ENCODE measurements around the gene SEC23B.
"Not testable (repeated sequence)": the region's sequence is repeated elsewhere in the genome, so short reads cannot be mapped to it uniquely, and the experiment has no call there.

SEC23B gene

GRCh38 chr20:18477821-18478220 lies 29.9 kb upstream of the SEC23B start:
- ChIA-PET CTCF (no interaction called here), POLR2A (interaction anchor here (1.3 kb wide), 1 partner anchor 11 kb away, joined by 7 read pairs; the partner anchor contains the start of genes DZANK1 and POLR3F)
- DNase-seq (ENCODE audit: extremely low spot score), result no peak
- TF ChIP-seq L3MBTL2 (conservative IDR thresholded peaks at IDR 0.05), result no peak
- no peak for TF ChIP-seq LEF1 (IDR thresholded peaks at IDR 0.05; ENCODE audit: borderline replicate concordance)
- no peak for TF ChIP-seq ELF4 (IDR thresholded peaks at IDR 0.05)
- no peak for TF ChIP-seq ZNF384 (IDR thresholded peaks at IDR 0.05)

DNA sequence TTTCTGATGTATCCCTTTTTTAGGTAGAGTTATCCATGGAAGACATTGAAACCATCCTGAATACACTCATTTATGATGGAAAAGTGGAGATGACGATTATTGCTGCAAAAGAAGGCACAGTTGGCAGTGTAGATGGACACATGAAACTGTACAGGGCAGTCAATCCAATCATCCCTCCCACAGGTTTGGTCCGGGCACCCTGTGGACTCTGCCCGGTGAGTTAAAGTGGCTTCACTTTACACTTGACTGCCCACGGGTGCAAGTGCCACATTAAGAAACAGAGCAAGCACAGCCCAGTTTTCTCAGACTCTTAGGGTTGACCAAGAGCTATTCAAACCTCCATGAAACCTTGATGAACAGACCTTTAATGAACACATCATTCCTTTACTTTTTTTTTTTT lies 26.1 kb upstream of the SEC23B start:
- POLR2A ChIA-PET, result no interaction called here
- DNase-seq (ENCODE audit: extremely low spot score), result no peak
- CTCF ChIA-PET, result no interaction called here
- no peak for TF ChIP-seq FOXA1 (IDR thresholded peaks at IDR 0.05)
- TF ChIP-seq BHLHE40 (IDR thresholded peaks at IDR 0.05; ENCODE audit: borderline replicate concordance), result no peak
- no peak for TF ChIP-seq FOXM1 (IDR thresholded peaks at IDR 0.05; ENCODE audit: borderline replicate concordance)
- no peak for TF ChIP-seq ZNF384 (IDR thresholded peaks at IDR 0.05)

- CTCF ChIA-PET, result interaction anchor here (0.6 kb wide), 1 partner anchor 28 kb away, joined by 4 read pairs; no protein-coding TSS in a partner anchor
- DNase-seq (ENCODE audit: extremely low spot score), result no peak
- POLR2A ChIA-PET, result interaction anchor here (1.3 kb wide), 1 partner anchor 19 kb away, joined by 3 read pairs; the partner anchor contains the start of gene SEC23B
- TF ChIP-seq, protein P1, sequence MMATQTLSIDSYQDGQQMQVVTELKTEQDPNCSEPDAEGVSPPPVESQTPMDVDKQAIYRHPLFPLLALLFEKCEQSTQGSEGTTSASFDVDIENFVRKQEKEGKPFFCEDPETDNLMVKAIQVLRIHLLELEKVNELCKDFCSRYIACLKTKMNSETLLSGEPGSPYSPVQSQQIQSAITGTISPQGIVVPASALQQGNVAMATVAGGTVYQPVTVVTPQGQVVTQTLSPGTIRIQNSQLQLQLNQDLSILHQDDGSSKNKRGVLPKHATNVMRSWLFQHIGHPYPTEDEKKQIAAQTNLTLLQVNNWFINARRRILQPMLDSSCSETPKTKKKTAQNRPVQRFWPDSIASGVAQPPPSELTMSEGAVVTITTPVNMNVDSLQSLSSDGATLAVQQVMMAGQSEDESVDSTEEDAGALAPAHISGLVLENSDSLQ (IDR thresholded peaks at IDR 0.05), result no peak
- TF ChIP-seq ARNT (IDR thresholded peaks at IDR 0.05) (no peak), FOXK2 (IDR thresholded peaks at IDR 0.05) (no peak)
These were observed 19.4 kb upstream of the SEC23B start for GRCh38 chr20:18488301-18488700.

- ChIA-PET POLR2A (interaction anchor here (1.3 to 4.5 kb wide), 4 partner anchors 9 to 82 kb away, joined by 4 to 113 read pairs (median 14); partner anchors contain the start of genes DZANK1, POLR3F and SEC23B), CTCF (no interaction called here)
- DNase-seq (ENCODE audit: extremely low spot score), result peak; percentile 11
- TF ChIP-seq FOXM1 (IDR thresholded peaks at IDR 0.05; ENCODE audit: borderline replicate concordance) (no peak), BHLHE40 (IDR thresholded peaks at IDR 0.05; ENCODE audit: borderline replicate concordance) (no peak), NFRKB (IDR thresholded peaks at IDR 0.05) (no peak), SP1 (IDR thresholded peaks at IDR 0.05) (no peak), SUZ12 (IDR thresholded peaks at IDR 0.05) (no peak), LEF1 (IDR thresholded peaks at IDR 0.05; ENCODE audit: borderline replicate concordance) (no peak), ELF4 (IDR thresholded peaks at IDR 0.05) (no peak), ARNT (IDR thresholded peaks at IDR 0.05) (no peak), FOXA1 (IDR thresholded peaks at IDR 0.05) (no peak), CTBP1 (IDR thresholded peaks at IDR 0.05; ENCODE audit: borderline replicate concordance) (no peak), L3MBTL2 (conservative IDR thresholded peaks at IDR 0.05) (no peak), ZNF384 (IDR thresholded peaks at IDR 0.05) (no peak), TARDBP (IDR thresholded peaks at IDR 0.05) (no peak), HDGF (IDR thresholded peaks at IDR 0.05; ENCODE audit: borderline replicate concordance) (no peak), FOXK2 (IDR thresholded peaks at IDR 0.05) (no peak)
- TF ChIP-seq, protein P1 (IDR thresholded peaks at IDR 0.05), result no peak
These were observed 11.7 kb upstream of the SEC23B start for GRCh38 chr20:18496042-18496441.

DNA sequence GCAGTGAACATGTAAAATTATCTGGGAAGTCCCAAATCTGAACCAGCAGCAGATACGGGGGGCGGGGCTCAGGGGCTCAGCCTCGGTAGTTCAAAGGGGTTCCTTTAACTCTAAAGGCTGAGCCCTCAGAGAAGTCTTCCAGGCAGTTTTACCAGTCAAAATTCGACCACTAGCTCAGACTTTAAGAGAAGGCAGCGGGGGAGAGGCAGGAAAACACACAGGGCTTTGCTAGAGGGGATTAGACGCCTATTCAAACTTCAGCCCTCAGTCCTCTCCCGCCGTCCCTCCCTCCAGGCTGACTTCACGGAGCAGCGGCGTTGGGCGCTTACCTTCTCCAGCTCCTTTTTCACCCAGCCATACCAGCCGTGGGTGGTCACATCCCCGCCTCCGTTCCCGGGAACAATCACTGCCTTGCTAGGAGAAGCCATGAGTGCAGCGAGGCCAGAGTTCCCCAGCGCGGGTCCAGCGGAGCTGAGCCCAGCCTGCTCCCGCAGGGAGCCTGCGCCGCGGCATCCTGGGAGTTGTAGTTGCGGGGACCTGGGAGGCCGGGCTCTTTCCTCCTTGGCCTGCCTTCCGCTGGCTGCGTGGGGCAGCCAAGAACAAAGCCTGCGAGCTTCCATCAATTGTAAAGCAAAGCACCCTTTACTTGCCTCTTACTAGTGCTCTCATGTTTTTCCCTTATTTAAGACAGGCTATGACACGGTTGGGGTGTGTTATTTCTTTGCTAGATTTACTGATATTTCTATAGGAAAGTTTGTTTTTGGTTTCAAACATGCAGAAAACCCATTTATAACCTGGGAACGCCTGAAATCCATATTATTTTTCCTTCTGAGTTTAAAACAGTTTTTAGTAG lies 10.8 kb upstream of the SEC23B start, which contains the start of gene RBBP9:
Gene RBBP9, minus strand, starts transcription at position 486 of the 853 bp plus-strand sequence. Its CDS starts 58 bp downstream, at position 428.
- TF ChIP-seq LEF1 (IDR thresholded peaks at IDR 0.05; ENCODE audit: borderline replicate concordance), result no peak
- TF ChIP-seq NFRKB (IDR thresholded peaks at IDR 0.05), result no peak
- TF ChIP-seq FOXA1 (IDR thresholded peaks at IDR 0.05), result no peak
- no peak for TF ChIP-seq ZNF384 (IDR thresholded peaks at IDR 0.05)
- no peak for TF ChIP-seq ELF4 (IDR thresholded peaks at IDR 0.05)
- TF ChIP-seq HDGF (IDR thresholded peaks at IDR 0.05; ENCODE audit: borderline replicate concordance), result no peak
- TF ChIP-seq, protein P1 (IDR thresholded peaks at IDR 0.05), result no peak
- no peak for TF ChIP-seq BHLHE40 (IDR thresholded peaks at IDR 0.05; ENCODE audit: borderline replicate concordance)
- TF ChIP-seq L3MBTL2 (conservative IDR thresholded peaks at IDR 0.05), result no peak
- TF ChIP-seq SUZ12 (IDR thresholded peaks at IDR 0.05), result no peak
- no peak for TF ChIP-seq SP1 (IDR thresholded peaks at IDR 0.05)
- no peak for TF ChIP-seq CTBP1 (IDR thresholded peaks at IDR 0.05; ENCODE audit: borderline replicate concordance)
- TF ChIP-seq ARNT (IDR thresholded peaks at IDR 0.05), result no peak
- no peak for TF ChIP-seq FOXM1 (IDR thresholded peaks at IDR 0.05; ENCODE audit: borderline replicate concordance)
- no peak for TF ChIP-seq FOXK2 (IDR thresholded peaks at IDR 0.05)
- no peak for TF ChIP-seq TARDBP (IDR thresholded peaks at IDR 0.05)
- ChIA-PET CTCF (interaction anchor here (0.6 to 1.5 kb wide), 2 partner anchors 10 to 954 kb away, joined by 3 to 6 read pairs; no protein-coding TSS in a partner anchor), POLR2A (interaction anchor here (0.6 to 4.5 kb wide), 10 partner anchors 8 to 97 kb away, joined by 3 to 113 read pairs (median 4); partner anchors contain the start of genes DZANK1, POLR3F, SEC23B and SMIM26)
- peak; percentile 86 for DNase-seq (ENCODE audit: extremely low spot score)

DNA sequence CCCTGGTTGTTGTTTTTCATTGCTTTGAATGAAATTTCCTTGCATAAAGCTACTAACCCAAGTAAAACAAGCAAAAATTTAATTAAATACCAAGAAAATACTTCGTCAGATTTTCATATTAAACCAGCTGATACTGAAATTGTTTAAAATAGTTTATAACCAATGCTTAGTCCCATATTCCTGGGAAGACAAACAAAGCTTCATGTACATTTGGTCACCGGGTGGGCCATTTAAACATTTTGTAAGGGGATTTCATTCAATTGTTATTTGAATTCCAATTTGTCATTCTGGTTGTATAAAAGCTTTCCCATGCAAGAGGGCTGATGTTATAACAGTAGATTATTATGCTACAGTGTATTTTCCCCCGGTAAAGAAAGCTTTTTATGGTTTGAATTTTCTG lies 10.1 kb upstream of the SEC23B start:
- no peak for DNase-seq (ENCODE audit: extremely low spot score)
- ChIA-PET POLR2A (interaction anchor here (0.8 to 4.5 kb wide), 8 partner anchors 10 to 97 kb away, joined by 3 to 113 read pairs (median 4); partner anchors contain the start of genes DZANK1, POLR3F, SEC23B and SMIM26), CTCF (interaction anchor here (0.6 to 1.5 kb wide), 2 partner anchors 9 to 955 kb away, joined by 3 to 6 read pairs; no protein-coding TSS in a partner anchor)
- TF ChIP-seq SUZ12 (IDR thresholded peaks at IDR 0.05) (no peak), BHLHE40 (IDR thresholded peaks at IDR 0.05; ENCODE audit: borderline replicate concordance) (no peak), FOXK2 (IDR thresholded peaks at IDR 0.05) (no peak), ZNF384 (IDR thresholded peaks at IDR 0.05) (no peak), HDGF (IDR thresholded peaks at IDR 0.05; ENCODE audit: borderline replicate concordance) (no peak), FOXA1 (IDR thresholded peaks at IDR 0.05) (no peak)

- DNase-seq (ENCODE audit: extremely low spot score); CTCF ChIA-PET; POLR2A ChIA-PET: not testable (repeated sequence)
These were observed 6.1 kb upstream of the SEC23B start for GRCh38 chr20:18501672-18502071.

Data from HEK293T (cell line).